Liver (tissue), 9 donors: Measurements from ENCODE around the gene RBMX2. TPM values are rescaled to one million over a fixed set of nuclear protein-coding genes. Genes with fewer than 3 reads are reported as not detected.

Source experiments
- DNase-seq: peaks from one replicate; pipeline ENCODE4 v3.0.0-alpha.2; 2017; ENCODE audit warnings: low spot score
- H3K27ac ChIP-seq, 2 donors: one replicate each; pipeline ENCODE4 v1.7.0; 2013; ENCODE audit warnings: inconsistent platforms in 2 of 2, low read length in 2 of 2, control low read depth in 1 of 2, low read depth in 1 of 2, mild to moderate bottlenecking in 1 of 2
- H3K27me3 ChIP-seq, 4 donors: one replicate each; pipeline versions ENCODE4 v1.6.1 to v1.7.0; 2013; ENCODE audit warnings: low read length in 3 of 4, inconsistent platforms in 1 of 4, mild to moderate bottlenecking in 1 of 4, moderate library complexity in 1 of 4; ENCODE audit not compliant: control insufficient read depth in 4 of 4, insufficient read depth in 4 of 4
- H3K36me3 ChIP-seq, 4 donors: one replicate each; pipeline versions ENCODE4 v1.6.1 to v1.7.0; 2013; ENCODE audit warnings: low read length in 3 of 4, mild to moderate bottlenecking in 3 of 4, low read depth in 1 of 4, moderate library complexity in 1 of 4; ENCODE audit not compliant: control insufficient read depth in 4 of 4, insufficient read depth in 3 of 4
- H3K4me1 ChIP-seq, 4 donors: one replicate each; pipeline versions ENCODE4 v1.6.1 to v1.7.0; 2013; ENCODE audit warnings: low read length in 3 of 4, mild to moderate bottlenecking in 3 of 4, moderate library complexity in 1 of 4; ENCODE audit not compliant: control insufficient read depth in 4 of 4, insufficient read depth in 4 of 4
- H3K4me3 ChIP-seq, 3 donors: one replicate each; pipeline versions ENCODE4 v1.6.1 to v1.7.0; 2013; ENCODE audit warnings: low read length in 3 of 3, control low read depth in 1 of 3, low read depth in 1 of 3, mild to moderate bottlenecking in 1 of 3
- H3K9ac ChIP-seq, 2 donors: one replicate each; pipeline ENCODE4 v1.7.0; 2013; ENCODE audit warnings: low read length in 2 of 2, mild to moderate bottlenecking in 2 of 2, moderate library complexity in 2 of 2, control low read depth in 1 of 2, low read depth in 1 of 2
- H3K9me3 ChIP-seq, 4 donors: one replicate each; pipeline versions ENCODE4 v1.6.1 to v1.7.0; 2013; ENCODE audit warnings: low read length in 3 of 4; ENCODE audit not compliant: control insufficient read depth in 4 of 4
- ATF3 ChIP-seq: IDR thresholded peaks from 2 replicates; pipeline ENCODE4 v1.6.1; 2016; ENCODE audit warnings: antibody characterized with exemption
- CTCF ChIP-seq: fragments of 150-350 bp; IDR thresholded peaks from 2 replicates; pipeline ENCODE4 v1.5.1; 2017; ENCODE audit warnings: improper control_type of control experiment, low read depth, low read length; ENCODE audit not compliant: missing input control
- EGR1 ChIP-seq, 2 donors: IDR thresholded peaks; 2 replicates each; pipeline ENCODE4 v1.6.1; 2016 to 2018; ENCODE audit warnings: antibody characterized with exemption in 2 of 2, low read depth in 2 of 2
- FOXA1 ChIP-seq: IDR thresholded peaks from 2 replicates; pipeline ENCODE4 v1.6.1; 2016; ENCODE audit warnings: antibody characterized with exemption
- FOXA2 ChIP-seq: IDR thresholded peaks from 2 replicates; pipeline ENCODE4 v1.6.1; 2016; ENCODE audit warnings: antibody characterized with exemption
- GABPA ChIP-seq, 2 donors: IDR thresholded peaks in 1 of 2; conservative IDR thresholded peaks in 1 of 2; 2 replicates each; pipeline ENCODE4 v1.6.1; 2016; ENCODE audit warnings: antibody characterized with exemption in 2 of 2, mild to moderate bottlenecking in 1 of 2, moderate library complexity in 1 of 2
- HNF4A ChIP-seq, 2 donors: conservative IDR thresholded peaks; 2 replicates each; pipeline ENCODE4 v1.6.1; 2016; ENCODE audit warnings: antibody characterized with exemption in 2 of 2, mild to moderate bottlenecking in 2 of 2
- HNF4G ChIP-seq: IDR thresholded peaks from 2 replicates; pipeline ENCODE4 v1.6.1; 2016; ENCODE audit warnings: antibody characterized with exemption
- JUND ChIP-seq, 2 donors: IDR thresholded peaks; 2 replicates each; pipeline ENCODE4 v1.6.1; 2016; ENCODE audit warnings: antibody characterized with exemption in 2 of 2
- REST ChIP-seq: IDR thresholded peaks from 2 replicates; pipeline ENCODE4 v1.6.1; 2016; ENCODE audit warnings: antibody characterized with exemption, mild to moderate bottlenecking
- RXRA ChIP-seq, 2 donors: IDR thresholded peaks; 2 replicates each; pipeline ENCODE4 v1.6.1; 2017 to 2018; ENCODE audit warnings: antibody characterized with exemption in 2 of 2, mild to moderate bottlenecking in 1 of 2
- TAF1 ChIP-seq: conservative IDR thresholded peaks from 2 replicates; pipeline ENCODE4 v1.6.1; 2016; ENCODE audit warnings: antibody characterized with exemption, mild to moderate bottlenecking
- YY1 ChIP-seq: IDR thresholded peaks from 2 replicates; pipeline ENCODE4 v1.6.1; 2016; ENCODE audit warnings: antibody characterized with exemption, mild to moderate bottlenecking
- ZBTB33 ChIP-seq: IDR thresholded peaks from 2 replicates; pipeline ENCODE4 v1.6.1; 2016; ENCODE audit warnings: antibody characterized with exemption
- WGBS: extraction: QIAGEN DNeasy Blood & Tissue Kit; methylation state at CpG from one replicate; pipeline ENCODE4 v1.1.7; 2013; 5-methylcytosine and 5-hydroxymethylcytosine counted together
- polyA plus RNA-seq, 2 donors: library from polyadenylated mRNA; stranded (reverse) in 1 of 2; unstranded in 1 of 2; fragments of 200-250 nt in 1 of 2; fragments of >200 nt in 1 of 2; fragmentation: Nextera tagmentation in 1 of 2; extraction: Ambion mirVana in 1 of 2; gene quantifications; one replicate each; pipeline versions ENCODE4 v1.2.1 to v1.2.3, GENCODE V29; 2013 to 2015
- total RNA-seq, 2 donors: library from RNA; depleted of rRNA; stranded (reverse); fragments of >200 nt; gene quantifications; one replicate each; pipeline ENCODE4 v1.2.3, GENCODE V29; 2014
- TF ChIP-seq, protein P1 (sequence below): IDR thresholded peaks from 2 replicates; pipeline ENCODE4 v1.6.1; 2016; ENCODE audit warnings: antibody characterized with exemption
- donor health status: healthy.
- donor health status: healthy.
- donor health status: healthy.
- donor health status: healthy.
- donor health status: healthy.

RBMX2 gene
- total and polyA plus RNA-seq, 4 donors: 5.2 to 8.8 (median 6.4) TPM

DNA sequence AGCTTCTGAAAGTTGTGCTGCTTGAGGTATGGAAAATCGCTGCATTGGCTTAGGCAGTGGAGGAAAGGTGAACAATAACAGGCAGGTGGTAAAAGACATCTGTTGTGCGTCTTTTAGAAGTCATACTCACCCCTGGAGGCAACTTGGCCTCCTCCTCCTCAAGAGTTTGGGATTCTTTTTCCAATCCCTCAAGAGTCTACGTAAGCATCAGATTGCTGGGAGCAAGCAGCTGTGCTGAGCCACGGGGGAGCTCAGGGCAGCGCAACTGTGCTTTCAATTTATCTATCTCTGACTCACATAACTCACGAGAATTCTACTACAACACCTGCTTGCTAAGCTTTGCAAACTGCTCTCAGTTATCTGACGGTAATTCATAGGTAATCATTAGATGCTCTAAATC lies 6.4 kb upstream of the RBMX2 start:
- WGBS: 79% methylated on average over 7 of the region's 7 CpGs
- Histone ChIP-seq H3K9me3 (no peaks in the 10 kb centered on the region), H3K27me3 (peaks cover 0 to 5% (median 0%) of the 10 kb centered on the region in 4 donors), H3K4me1 (no peaks in the 10 kb centered on the region), H3K4me3 (no peak overlapping the region), H3K36me3 (no peaks in the 10 kb centered on the region), H3K27ac (no peak overlapping the region), H3K9ac (no peak overlapping the region)
- no peak for TF ChIP-seq JUND (IDR thresholded peaks at IDR 0.05)
- no peak for TF ChIP-seq YY1
- no peak for TF ChIP-seq FOXA2
- TF ChIP-seq FOXA1: no peak
- TF ChIP-seq, protein P1, sequence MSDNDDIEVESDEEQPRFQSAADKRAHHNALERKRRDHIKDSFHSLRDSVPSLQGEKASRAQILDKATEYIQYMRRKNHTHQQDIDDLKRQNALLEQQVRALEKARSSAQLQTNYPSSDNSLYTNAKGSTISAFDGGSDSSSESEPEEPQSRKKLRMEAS: no peak
- TF ChIP-seq RXRA (IDR thresholded peaks at IDR 0.05): no peak
- TF ChIP-seq HNF4G: no peak
- TF ChIP-seq GABPA (IDR thresholded peaks at IDR 0.05 in 1 of 2, conservative IDR thresholded peaks at IDR 0.05 in 1 of 2): no peak
- TF ChIP-seq ATF3: no peak
- no peak for TF ChIP-seq TAF1
- TF ChIP-seq CTCF: no peak
- TF ChIP-seq HNF4A (conservative IDR thresholded peaks at IDR 0.05): no peak
- no peak for TF ChIP-seq EGR1 (IDR thresholded peaks at IDR 0.05; ENCODE audit: low read depth in 2 of 2)
- no peak for DNase-seq

- TF ChIP-seq GABPA (IDR thresholded peaks at IDR 0.05 in 1 of 2, conservative IDR thresholded peaks at IDR 0.05 in 1 of 2) (no peak), EGR1 (IDR thresholded peaks at IDR 0.05; ENCODE audit: low read depth in 2 of 2) (no peak)
- Histone ChIP-seq H3K4me3 (peak overlapping the region; percentile 76 to 92 (median 82)), H3K9me3 (no peaks in the 10 kb centered on the region), H3K27me3 (peaks cover 0 to 3% (median 0%) of the 10 kb centered on the region in 4 donors), H3K36me3 (peaks cover 0 to 3% (median 0%) of the 10 kb centered on the region in 4 donors), H3K9ac (peak overlapping the region in 1 of 2 donors; percentile 71), H3K27ac (no peak overlapping the region), H3K4me1 (peaks cover 3 to 14% (median 8%) of the 10 kb centered on the region in 4 donors)
- WGBS: under 1% methylated on average over 13 of the region's 13 CpGs
- DNase-seq: no peak
These were observed 459 bp downstream of the RBMX2 start for GRCh38 chrX:130402208-130402684.

GRCh38 chrX:130413415-130413814 lies 11.6 kb downstream of the RBMX2 start:
- Histone ChIP-seq H3K4me1 (no peaks in the 10 kb centered on the region), H3K27me3 (no peaks in the 10 kb centered on the region), H3K9ac (no peak overlapping the region), H3K36me3 (peaks cover 0 to 16% (median 8%) of the 10 kb centered on the region in 4 donors), H3K4me3 (no peak overlapping the region), H3K27ac (no peak overlapping the region), H3K9me3 (no peaks in the 10 kb centered on the region)
- TF ChIP-seq RXRA (IDR thresholded peaks at IDR 0.05): no peak
- TF ChIP-seq FOXA2: no peak
- no peak for TF ChIP-seq GABPA (IDR thresholded peaks at IDR 0.05 in 1 of 2, conservative IDR thresholded peaks at IDR 0.05 in 1 of 2)
- TF ChIP-seq, protein P1: no peak
- no peak for TF ChIP-seq ZBTB33
- no peak for TF ChIP-seq REST
- TF ChIP-seq HNF4G: no peak
- no peak for DNase-seq
- 64% methylated on average over 2 of the region's 2 CpGs for WGBS
